ENCODE results near the gene NMNAT2.
A peak's percentile ranks its signal among the peaks of the same experiment; 100 is the strongest.
"Not testable (repeated sequence)": the region's sequence is repeated elsewhere in the genome, so short reads cannot be mapped to it uniquely, and the experiment has no call there.

NMNAT2 gene

DNA sequence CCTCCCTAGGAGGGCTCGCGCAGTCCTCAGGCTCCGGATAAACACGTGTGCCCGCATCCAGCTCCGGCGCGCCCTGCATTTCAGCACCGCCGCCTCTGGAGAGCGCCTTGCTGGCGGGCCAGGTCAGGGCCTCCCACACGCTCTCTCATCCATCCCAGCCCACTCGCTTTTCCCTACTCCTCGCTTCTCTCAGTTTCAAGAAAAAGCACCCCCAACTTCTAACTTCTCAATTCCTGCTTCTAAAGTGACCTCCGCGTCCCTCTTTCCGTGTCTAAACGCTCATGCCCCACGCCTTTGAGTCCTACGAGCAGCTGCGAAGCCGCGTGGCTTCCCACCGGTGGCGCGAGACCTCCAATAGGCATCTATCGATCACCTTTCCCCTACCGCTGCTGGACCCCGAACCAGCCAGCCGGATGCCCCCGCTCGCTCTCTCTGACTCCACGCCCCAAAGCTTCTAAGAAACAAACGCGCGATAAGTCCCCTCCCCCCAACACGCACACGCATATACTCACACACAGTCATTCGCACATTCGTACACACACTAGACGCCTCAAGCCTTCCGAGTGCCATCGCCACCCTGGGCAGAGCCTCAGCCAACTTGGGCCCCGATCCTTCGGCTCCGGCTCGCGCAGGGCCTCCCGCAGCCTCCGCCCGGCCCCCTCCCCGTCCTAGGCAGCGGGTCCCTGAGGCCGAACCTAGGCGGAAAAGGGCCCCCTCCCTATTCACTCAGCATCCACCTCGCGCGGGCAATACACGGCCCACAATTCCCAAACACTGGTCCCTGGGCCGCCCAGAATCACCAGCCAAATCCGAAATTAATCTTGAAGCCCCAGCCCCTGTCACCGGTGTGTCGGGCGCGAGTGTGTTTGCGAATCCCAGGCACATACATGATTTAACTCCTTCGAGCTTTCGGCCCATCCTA lies 1.1 kb downstream of the NMNAT2 start:
- DNase-seq: peak in 1 of 2 donors; percentile 17

- no peak for DNase-seq
These were observed 3.8 kb downstream of the NMNAT2 start for GRCh38 chr1:183414365-183414764.

- DNase-seq: no peak
These were observed 7.1 kb downstream of the NMNAT2 start for GRCh38 chr1:183411091-183411490.

DNA sequence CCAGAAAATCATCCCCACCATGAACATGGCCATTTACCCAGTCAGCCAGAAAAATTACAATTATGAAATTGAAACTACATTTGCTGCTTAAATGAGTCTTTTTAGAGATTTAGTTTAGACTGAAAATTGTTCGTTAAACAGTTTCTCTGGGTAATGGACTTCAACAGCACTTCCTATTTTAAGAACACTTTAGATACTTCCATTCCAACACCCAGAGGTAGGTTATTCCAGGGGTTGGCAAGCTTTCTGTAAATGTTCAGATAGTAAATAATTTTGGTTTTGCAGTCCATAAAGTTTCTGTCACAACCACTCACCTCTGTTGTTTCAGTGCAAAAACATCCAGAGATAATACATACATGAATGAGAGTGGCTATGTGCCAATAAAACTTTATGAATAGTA lies 10.2 kb downstream of the NMNAT2 start:
- DNase-seq: no peak

DNA sequence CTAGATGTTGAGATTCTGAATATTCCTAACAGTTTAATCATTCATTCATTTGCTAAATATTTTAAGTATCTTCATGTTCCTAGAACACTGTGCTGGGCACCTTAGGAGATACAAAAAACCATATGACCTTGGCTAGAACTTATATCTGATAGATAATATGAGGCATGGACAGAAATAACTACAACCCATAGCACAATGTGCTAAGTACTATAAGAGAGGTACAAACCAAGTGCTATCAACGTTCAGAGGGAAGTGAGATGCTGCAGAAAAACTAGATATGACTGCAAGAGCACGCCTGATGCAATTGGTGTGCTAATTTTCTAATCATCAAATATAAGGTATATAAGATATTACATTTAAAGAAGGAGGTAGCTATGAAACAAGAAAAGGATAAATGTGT lies 10.7 kb downstream of the NMNAT2 start:
- no peak for DNase-seq

- no peak for DNase-seq
These were observed 13.7 kb downstream of the NMNAT2 start for GRCh38 chr1:183404476-183404875.

- DNase-seq: no peak
These were observed 14.7 kb downstream of the NMNAT2 start for GRCh38 chr1:183403498-183403897.

GRCh38 chr1:183401565-183401964 lies 16.6 kb downstream of the NMNAT2 start:
- not testable (repeated sequence) for DNase-seq

DNA sequence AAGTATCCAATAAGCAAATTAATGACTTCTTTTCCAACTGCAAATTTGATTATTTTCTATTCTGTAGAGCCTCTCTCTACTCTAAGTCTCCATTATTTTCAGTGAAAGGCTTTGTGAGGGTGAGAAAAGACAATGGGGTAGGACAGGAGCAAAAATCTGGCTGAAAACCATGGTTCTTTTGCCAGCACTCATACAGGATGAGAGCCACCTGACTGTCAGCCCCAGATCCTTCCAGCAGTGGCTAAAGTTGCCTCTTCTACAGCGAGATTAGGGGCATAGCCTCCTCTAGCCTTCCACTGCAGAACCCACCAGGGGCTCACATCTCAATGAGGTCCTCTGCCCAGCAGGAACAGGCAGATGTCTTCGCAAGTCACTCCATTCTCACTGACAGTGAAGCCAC lies 23.7 kb downstream of the NMNAT2 start:
- no peak for DNase-seq

GRCh38 chr1:183391863-183392262 lies 26.3 kb downstream of the NMNAT2 start:
- no peak for DNase-seq

- DNase-seq: no peak
These were observed 27.6 kb downstream of the NMNAT2 start for GRCh38 chr1:183390561-183390960.

- no peak for DNase-seq
These were observed 29.4 kb downstream of the NMNAT2 start for GRCh38 chr1:183388735-183389134.

DNA sequence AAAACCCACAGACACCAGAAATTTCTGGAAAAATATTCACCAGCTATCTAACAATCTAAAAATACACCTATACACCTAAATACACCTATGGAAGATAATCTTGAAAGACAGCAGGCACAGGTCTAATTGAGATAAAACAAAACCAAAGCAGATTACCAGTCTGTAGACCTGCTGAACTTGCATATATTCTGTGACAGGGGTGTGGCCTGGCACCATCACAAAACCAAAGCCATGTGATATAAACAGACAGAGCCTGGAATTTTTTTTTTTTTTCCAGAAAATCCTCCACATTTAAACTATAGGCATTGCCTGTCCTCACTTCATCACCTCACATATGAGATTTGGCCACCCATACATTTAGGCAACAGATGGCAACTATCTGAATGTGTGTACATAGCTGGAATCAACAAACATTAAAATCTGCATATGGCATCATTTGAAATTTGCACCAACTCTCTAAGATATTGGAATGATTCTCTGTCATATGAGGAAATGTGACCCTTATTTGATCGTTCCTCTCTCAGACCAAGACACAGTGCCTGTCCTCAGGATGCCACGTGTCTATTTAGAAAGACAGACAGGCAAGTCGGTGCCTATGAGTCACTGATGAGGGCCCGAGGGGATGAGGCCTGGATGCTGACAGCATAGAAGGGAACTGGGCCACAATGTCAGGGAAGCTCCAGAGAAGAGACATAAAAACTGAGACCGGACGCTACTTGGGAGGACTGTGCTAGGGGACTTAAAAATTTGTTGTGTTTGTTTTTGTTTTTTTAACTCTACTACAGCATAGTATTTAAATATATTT lies 32.6 kb downstream of the NMNAT2 start:
- DNase-seq: no peak

GRCh38 chr1:183379951-183380350 lies 38.2 kb downstream of the NMNAT2 start:
- no peak for DNase-seq

DNA sequence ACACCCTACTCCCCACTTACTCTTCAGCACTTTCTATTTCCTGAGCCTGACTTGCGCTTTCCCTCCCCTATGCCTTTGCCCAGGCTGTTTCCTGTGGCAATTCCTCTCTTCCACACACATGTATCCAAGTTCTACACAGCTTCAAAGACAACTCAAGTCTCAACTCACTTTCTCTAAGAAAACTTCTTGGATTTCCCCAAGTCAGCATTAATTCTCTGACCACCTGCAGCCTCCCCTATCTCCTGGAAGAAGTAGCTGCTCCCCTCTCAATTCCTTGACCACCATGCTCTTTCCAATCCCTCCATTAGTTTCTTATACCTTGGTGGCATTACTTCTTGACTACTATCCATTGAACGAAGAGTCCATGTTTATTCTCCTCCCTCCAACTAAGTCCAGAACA lies 42.8 kb downstream of the NMNAT2 start:
- DNase-seq: no peak

DNA sequence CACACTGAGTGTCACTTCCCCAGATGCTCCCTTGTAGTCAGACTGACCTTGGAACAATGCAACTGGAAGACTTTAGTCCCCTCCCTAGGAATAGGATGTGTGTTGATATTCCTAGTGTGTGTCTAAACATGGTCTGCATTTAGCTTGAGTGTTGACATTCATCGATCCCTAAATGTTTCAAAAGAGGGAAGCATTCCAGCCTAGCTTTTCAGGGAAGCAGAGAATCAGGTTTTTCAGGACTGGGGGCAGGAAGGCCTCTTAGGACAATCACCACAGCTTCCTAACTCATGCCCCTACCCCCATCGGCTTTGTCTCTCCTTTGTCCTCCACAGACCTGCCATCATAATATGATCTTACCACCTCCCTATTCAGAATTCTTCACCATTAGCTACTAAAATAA lies 43.4 kb downstream of the NMNAT2 start:
- DNase-seq: no peak

- no peak for DNase-seq
These were observed 45.5 kb downstream of the NMNAT2 start for GRCh38 chr1:183372586-183373230.

GRCh38 chr1:183370399-183371058 lies 47.7 kb downstream of the NMNAT2 start:
- no peak for DNase-seq

GRCh38 chr1:183368213-183369108 lies 49.7 kb downstream of the NMNAT2 start:
- no peak for DNase-seq

DNA sequence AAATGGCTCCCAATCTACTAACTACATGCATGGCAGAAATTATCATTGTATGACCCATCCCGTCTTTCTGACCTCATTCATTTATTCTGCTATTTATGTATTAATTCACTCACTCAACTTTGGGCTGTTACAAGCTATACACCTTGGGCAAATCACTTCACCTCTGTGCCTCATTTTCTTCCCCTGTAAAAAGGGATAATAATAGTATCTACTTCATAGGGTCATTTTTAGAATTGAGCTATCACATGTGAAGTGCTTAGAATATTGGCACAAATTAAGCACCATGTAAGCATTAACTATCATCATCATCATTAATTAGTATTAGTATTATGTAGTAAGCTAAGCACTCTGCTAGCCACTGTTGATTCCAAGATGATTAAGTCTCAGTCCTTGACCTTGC lies 52.1 kb downstream of the NMNAT2 start:
- no peak for DNase-seq

- DNase-seq: no peak
These were observed 52.5 kb downstream of the NMNAT2 start for GRCh38 chr1:183365676-183366075.

DNA sequence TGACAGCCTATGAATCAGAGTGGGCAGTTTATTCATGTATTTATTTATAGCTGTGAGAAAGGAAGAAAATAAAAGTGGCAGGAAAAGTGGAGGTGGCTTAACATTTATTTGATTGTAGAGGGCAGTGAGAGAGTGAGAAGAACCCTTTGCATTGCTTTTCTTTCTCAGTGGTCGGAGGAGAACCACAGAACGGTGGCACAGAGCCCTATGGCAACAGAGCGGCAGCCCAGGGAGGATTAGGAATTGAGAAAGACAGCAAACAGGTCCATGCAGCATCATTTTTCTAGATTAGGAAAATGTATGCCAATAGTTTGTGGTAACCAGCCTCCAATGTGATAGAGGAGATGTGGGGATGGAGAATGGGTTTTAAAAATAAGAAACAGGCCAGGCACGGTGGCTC lies 53.1 kb downstream of the NMNAT2 start:
- no peak for DNase-seq

Data from CD4-positive, alpha-beta T cell treated with Interleukin-4 for 1 hour (primary cell).